ENCODE results near the gene NIM1K.

DNA sequence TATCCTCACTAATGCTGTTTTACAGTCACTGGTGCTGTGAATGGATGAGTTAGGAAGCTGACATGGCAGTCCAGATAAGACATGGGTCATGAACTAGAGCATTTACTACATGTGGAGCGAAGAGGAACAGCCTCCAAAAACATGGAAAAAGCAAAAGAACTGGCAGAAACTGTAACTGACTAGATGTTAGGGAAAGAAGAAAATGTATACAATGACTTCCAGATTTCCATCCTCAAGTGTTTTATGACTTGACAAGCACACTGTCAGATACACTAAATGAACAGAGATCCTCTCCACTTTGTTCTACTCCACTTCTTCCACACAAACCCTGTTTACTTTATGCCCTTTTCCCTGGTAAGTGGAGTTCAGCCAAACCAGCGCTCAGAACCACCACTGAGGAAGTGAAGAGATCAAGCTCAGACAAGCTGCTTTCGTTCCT is 109.6 kb downstream of the NIM1K start:
- TF ChIP-seq, protein P1, sequence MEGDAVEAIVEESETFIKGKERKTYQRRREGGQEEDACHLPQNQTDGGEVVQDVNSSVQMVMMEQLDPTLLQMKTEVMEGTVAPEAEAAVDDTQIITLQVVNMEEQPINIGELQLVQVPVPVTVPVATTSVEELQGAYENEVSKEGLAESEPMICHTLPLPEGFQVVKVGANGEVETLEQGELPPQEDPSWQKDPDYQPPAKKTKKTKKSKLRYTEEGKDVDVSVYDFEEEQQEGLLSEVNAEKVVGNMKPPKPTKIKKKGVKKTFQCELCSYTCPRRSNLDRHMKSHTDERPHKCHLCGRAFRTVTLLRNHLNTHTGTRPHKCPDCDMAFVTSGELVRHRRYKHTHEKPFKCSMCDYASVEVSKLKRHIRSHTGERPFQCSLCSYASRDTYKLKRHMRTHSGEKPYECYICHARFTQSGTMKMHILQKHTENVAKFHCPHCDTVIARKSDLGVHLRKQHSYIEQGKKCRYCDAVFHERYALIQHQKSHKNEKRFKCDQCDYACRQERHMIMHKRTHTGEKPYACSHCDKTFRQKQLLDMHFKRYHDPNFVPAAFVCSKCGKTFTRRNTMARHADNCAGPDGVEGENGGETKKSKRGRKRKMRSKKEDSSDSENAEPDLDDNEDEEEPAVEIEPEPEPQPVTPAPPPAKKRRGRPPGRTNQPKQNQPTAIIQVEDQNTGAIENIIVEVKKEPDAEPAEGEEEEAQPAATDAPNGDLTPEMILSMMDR (IDR thresholded peaks at IDR 0.05): no peak
- TF ChIP-seq, protein P2, sequence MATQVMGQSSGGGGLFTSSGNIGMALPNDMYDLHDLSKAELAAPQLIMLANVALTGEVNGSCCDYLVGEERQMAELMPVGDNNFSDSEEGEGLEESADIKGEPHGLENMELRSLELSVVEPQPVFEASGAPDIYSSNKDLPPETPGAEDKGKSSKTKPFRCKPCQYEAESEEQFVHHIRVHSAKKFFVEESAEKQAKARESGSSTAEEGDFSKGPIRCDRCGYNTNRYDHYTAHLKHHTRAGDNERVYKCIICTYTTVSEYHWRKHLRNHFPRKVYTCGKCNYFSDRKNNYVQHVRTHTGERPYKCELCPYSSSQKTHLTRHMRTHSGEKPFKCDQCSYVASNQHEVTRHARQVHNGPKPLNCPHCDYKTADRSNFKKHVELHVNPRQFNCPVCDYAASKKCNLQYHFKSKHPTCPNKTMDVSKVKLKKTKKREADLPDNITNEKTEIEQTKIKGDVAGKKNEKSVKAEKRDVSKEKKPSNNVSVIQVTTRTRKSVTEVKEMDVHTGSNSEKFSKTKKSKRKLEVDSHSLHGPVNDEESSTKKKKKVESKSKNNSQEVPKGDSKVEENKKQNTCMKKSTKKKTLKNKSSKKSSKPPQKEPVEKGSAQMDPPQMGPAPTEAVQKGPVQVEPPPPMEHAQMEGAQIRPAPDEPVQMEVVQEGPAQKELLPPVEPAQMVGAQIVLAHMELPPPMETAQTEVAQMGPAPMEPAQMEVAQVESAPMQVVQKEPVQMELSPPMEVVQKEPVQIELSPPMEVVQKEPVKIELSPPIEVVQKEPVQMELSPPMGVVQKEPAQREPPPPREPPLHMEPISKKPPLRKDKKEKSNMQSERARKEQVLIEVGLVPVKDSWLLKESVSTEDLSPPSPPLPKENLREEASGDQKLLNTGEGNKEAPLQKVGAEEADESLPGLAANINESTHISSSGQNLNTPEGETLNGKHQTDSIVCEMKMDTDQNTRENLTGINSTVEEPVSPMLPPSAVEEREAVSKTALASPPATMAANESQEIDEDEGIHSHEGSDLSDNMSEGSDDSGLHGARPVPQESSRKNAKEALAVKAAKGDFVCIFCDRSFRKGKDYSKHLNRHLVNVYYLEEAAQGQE (IDR thresholded peaks at IDR 0.05; ENCODE audit: insufficient read depth in 1 of 2, low read depth in 2 of 2, low read length in 1 of 2): no peak

Measured in Panc1 (cell line).